Left ventricle myocardium inferior (tissue), 1 donor: ENCODE measurements around the gene KCTD21. TPM values are rescaled to one million over a fixed set of nuclear protein-coding genes. Genes with fewer than 3 reads are reported as not detected.

Experiments used
- DNase-seq: peaks from one replicate; pipeline ENCODE4 v3.0.0-alpha.2; 2020
- H3K27ac ChIP-seq: fragments of 200-600 bp; replicated peaks from 2 replicates; pipeline ENCODE4 v1.8.0; 2021
- H3K27me3 ChIP-seq: fragments of 200-600 bp; 2 replicates; pipeline ENCODE4 v1.8.0; 2021; ENCODE audit warnings: low read depth
- H3K36me3 ChIP-seq: fragments of 200-600 bp; 2 replicates; pipeline ENCODE4 v1.8.0; 2021
- H3K4me1 ChIP-seq: fragments of 200-600 bp; 2 replicates; pipeline ENCODE4 v1.8.0; 2021
- H3K4me3 ChIP-seq: fragments of 200-600 bp; 2 replicates; pipeline ENCODE4 v1.8.0; 2021; ENCODE audit warnings: mild to moderate bottlenecking, moderate library complexity
- H3K9me3 ChIP-seq: fragments of 200-600 bp; replicated peaks from 2 replicates; pipeline ENCODE4 v1.8.0; 2021
- intact Hi-C: fragments of 100-400 bp; cut with micrococcal nuclease; formaldehyde crosslinking; loops from one replicate; pipeline ENCODE4 v1.11.0; 2022
- total RNA-seq: library from RNA; stranded (reverse); fragmentation: NEBNext Ultra II Directional; extraction: Animal tissue kit (Norgen Biotek cat#: 25700); gene quantifications from one replicate; pipeline ENCODE4 v1.2.1, GENCODE V29; 2021
- TF ChIP-seq, protein P1 (sequence below): fragments of 200-600 bp; IDR thresholded peaks from 2 replicates; pipeline ENCODE4 v1.8.0; 2021; ENCODE audit warnings: antibody characterized with exemption, mild to moderate bottlenecking, borderline replicate concordance
- donor health status: DM: no; HTN: yes; CAD: no; lungs with severe emphysema.

Gene KCTD21
- total RNA-seq, 1 donor from 2014 or later: 8.6 TPM

DNA sequence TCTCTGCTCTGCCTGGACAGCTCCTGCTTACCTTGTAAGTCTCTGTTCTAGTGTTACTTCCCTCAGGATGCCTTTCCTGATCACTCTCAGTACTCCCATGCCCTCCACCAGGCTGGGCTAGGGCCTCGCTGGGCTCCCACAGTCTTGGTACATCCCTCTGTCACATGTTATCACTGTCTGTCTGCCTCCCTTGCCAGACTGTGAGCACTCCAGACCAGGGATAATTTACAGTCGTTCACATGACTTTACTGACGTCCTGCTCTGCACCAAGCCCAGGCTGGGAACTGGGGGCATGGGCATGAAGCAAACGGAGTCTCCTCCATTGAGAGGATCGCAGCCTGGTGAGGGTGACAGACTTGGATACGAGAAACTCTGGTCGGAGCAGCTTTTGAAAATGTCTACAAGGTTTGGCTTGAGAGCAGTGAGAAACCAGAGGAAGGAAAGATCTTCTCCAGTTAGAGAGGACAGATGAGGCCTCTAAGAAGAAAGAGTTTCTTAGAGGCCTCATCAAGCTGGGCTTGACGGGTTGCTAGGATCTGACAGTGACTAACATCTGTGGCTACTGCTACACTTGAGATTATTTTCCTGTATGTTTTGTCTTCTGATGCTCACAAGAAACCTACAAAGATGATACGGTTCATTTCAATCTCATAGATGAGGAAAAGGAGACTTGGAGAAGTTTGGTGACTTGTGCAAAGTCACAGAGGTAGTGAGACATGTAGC is 12.8 kb upstream of the KCTD21 start:
- Histone ChIP-seq H3K36me3 (peaks cover 38% of the 10 kb centered on the region), H3K27ac (peak overlapping the region; percentile 30), H3K27me3 (no peaks in the 10 kb centered on the region), H3K4me3 (no peak overlapping the region), H3K9me3 (no peaks in the 10 kb centered on the region), H3K4me1 (peaks cover 18% of the 10 kb centered on the region)
- DNase-seq: no peak
- intact Hi-C loops: no loop called here
- TF ChIP-seq, protein P1, sequence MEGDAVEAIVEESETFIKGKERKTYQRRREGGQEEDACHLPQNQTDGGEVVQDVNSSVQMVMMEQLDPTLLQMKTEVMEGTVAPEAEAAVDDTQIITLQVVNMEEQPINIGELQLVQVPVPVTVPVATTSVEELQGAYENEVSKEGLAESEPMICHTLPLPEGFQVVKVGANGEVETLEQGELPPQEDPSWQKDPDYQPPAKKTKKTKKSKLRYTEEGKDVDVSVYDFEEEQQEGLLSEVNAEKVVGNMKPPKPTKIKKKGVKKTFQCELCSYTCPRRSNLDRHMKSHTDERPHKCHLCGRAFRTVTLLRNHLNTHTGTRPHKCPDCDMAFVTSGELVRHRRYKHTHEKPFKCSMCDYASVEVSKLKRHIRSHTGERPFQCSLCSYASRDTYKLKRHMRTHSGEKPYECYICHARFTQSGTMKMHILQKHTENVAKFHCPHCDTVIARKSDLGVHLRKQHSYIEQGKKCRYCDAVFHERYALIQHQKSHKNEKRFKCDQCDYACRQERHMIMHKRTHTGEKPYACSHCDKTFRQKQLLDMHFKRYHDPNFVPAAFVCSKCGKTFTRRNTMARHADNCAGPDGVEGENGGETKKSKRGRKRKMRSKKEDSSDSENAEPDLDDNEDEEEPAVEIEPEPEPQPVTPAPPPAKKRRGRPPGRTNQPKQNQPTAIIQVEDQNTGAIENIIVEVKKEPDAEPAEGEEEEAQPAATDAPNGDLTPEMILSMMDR: no peak

DNA sequence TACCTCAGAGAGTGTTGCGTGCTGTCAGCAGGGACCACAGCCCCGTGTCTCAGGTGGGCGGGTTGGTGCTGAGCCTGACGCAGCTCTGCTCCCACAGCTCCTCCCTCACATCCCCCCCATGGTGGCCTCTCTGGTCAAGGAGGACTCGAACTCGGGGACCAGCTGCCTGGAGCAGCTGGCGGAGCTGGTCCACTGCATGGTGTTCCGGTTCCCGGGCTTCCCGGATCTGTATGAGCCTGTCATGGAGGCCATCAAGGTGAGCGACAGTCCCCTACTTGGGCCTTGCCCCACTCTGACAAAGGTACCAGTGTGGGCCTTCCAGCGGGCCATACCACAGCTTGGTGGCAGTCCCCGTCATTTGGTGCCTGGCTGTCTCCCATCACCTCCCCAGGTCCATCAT is 12.1 kb upstream of the KCTD21 start:
- H3K4me1 ChIP-seq: peaks cover 18% of the 10 kb centered on the region
- peak overlapping the region; percentile 30 for H3K27ac ChIP-seq
- peaks cover 35% of the 10 kb centered on the region for H3K36me3 ChIP-seq

DNA sequence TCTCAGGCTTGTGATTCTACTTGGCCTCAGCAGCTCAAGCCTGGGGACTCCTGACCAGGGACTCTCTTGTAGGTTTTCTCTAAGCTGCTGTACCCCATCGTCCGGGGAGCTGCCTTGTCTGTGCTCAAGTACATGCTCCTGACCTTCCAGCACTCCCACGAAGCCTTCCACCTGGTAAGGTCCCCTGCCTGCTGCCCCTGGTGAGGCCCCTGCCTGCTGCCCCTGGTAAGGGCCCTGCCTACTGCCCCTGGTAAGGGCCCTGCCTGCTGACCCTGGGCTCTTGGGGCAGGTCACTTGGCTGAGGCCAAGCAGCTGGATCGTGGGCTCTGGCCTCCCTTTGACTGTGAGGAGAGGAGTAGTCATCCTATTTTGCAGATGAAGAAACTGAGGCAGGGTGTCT is 11.6 kb upstream of the KCTD21 start:
- Histone ChIP-seq H3K27ac (no peak overlapping the region), H3K36me3 (peaks cover 31% of the 10 kb centered on the region), H3K27me3 (no peaks in the 10 kb centered on the region), H3K4me1 (peaks cover 18% of the 10 kb centered on the region), H3K9me3 (no peaks in the 10 kb centered on the region), H3K4me3 (no peak overlapping the region)
- TF ChIP-seq, protein P1: no peak
- no peak for DNase-seq
- intact Hi-C loops: no loop called here

More for the DNA sequence above, 12.1 kb upstream of the KCTD21 start:
- no peak for DNase-seq
- TF ChIP-seq, protein P1: no peak
- intact Hi-C loops: no loop called here
- no peaks in the 10 kb centered on the region for H3K9me3 ChIP-seq
- H3K27me3 ChIP-seq: no peaks in the 10 kb centered on the region
- H3K4me3 ChIP-seq: no peak overlapping the region

DNA sequence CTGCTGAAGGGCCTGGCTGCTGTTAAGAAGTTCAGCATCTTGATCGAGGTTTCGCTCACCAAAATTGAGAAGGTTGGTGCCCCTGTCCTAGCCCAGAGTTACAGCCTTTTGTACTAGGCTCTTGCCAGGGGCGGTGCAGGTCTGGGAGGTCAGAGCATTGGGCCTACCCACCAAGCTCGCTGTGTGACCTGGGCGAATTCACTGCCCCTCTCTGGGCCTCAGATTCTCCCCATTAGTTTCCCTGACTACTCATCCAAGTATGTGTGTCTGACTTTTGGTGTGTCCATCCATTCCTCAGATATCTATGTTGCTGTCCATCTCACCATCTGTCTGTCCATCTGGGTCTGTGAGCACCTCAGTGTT is 11.2 kb upstream of the KCTD21 start:
- TF ChIP-seq, protein P1: no peak
- no peaks in the 10 kb centered on the region for H3K27me3 ChIP-seq
- intact Hi-C loops: no loop called here
- H3K27ac ChIP-seq: no peak overlapping the region
- H3K9me3 ChIP-seq: no peaks in the 10 kb centered on the region
- no peak overlapping the region for H3K4me3 ChIP-seq
- DNase-seq: no peak
- H3K36me3 ChIP-seq: peaks cover 31% of the 10 kb centered on the region
- H3K4me1 ChIP-seq: peaks cover 18% of the 10 kb centered on the region

DNA sequence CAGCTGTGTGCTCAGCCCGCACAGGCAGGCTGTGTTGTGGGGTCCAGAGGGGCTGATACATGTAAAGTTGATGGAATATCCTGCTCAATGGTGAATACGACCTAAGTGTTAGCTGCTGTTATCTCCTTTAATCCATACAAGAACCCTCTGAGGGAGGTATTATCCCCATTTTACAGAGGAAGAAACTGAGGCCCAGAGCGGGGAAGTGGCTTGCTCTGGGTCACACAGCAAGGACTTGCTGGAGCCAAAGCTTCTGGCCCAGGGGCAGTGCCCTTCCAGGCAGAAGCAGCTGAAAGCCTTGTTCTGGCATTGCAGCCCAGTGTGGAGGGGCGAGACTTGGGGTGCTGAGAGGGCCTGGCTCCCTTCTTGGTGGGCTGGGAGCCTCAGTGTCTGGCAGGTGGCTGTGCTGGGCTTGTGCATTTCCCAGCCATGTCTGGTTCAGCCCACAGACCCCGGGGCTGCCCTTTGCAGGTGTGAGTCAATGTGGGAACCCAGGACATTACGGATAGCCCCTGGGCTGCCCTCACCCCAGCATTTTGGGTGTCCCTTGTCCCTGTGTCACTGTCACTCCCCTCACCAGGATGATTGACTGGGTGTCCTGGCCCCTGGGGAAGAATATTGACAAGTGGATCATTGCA is 10.7 kb upstream of the KCTD21 start:
- TF ChIP-seq, protein P1: no peak
- no peak overlapping the region for H3K4me3 ChIP-seq
- no peaks in the 10 kb centered on the region for H3K27me3 ChIP-seq
- peaks cover 31% of the 10 kb centered on the region for H3K36me3 ChIP-seq
- intact Hi-C loops: no loop called here
- H3K4me1 ChIP-seq: peaks cover 18% of the 10 kb centered on the region
- no peak overlapping the region for H3K27ac ChIP-seq
- no peak for DNase-seq
- no peaks in the 10 kb centered on the region for H3K9me3 ChIP-seq
